HG03097 (cell line): Measurements from ENCODE around the gene AGPS.
"Not testable (repeated sequence)": the region's sequence is repeated elsewhere in the genome, so short reads cannot be mapped to it uniquely, and the experiment has no call there.

ENCODE experiments used
- ATAC-seq: cut with Tn5 transposase; IDR thresholded peaks from one replicate; pipeline ENCODE4 v1.9.1; 2021; ENCODE audit not compliant: unreplicated experiment, low FRiP score

The AGPS gene

GRCh38 chr2:177465400-177466138 is 73.0 kb downstream of the AGPS start:
- no peak for ATAC-seq

- ATAC-seq, result no peak
Observed at GRCh38 chr2:177466337-177467195, 74.0 kb downstream of the AGPS start.

- no peak for ATAC-seq
Observed at GRCh38 chr2:177467646-177468045, 75.1 kb downstream of the AGPS start.

- ATAC-seq, result no peak
Observed at GRCh38 chr2:177471990-177472389, 79.4 kb downstream of the AGPS start.

GRCh38 chr2:177474301-177474700 is 81.7 kb downstream of the AGPS start:
- ATAC-seq, result no peak

- ATAC-seq, result no peak
Observed at GRCh38 chr2:177474998-177475397, 82.4 kb downstream of the AGPS start.

- ATAC-seq, result no peak
Observed at GRCh38 chr2:177476897-177477296, 84.3 kb downstream of the AGPS start.

- ATAC-seq, result no peak
Observed at GRCh38 chr2:177478029-177478428, 85.5 kb downstream of the AGPS start.

- ATAC-seq, result no peak
Observed at GRCh38 chr2:177478907-177479306, 86.3 kb downstream of the AGPS start.

GRCh38 chr2:177482195-177482594 is 89.6 kb downstream of the AGPS start:
- ATAC-seq, result no peak

- no peak for ATAC-seq
Observed at GRCh38 chr2:177483531-177483930, 91.0 kb downstream of the AGPS start.

GRCh38 chr2:177484180-177484795 is 91.7 kb downstream of the AGPS start:
- no peak for ATAC-seq

GRCh38 chr2:177485657-177486056 is 93.1 kb downstream of the AGPS start:
- not testable (repeated sequence) for ATAC-seq

- ATAC-seq, result no peak
Observed at GRCh38 chr2:177489719-177490301, 97.2 kb downstream of the AGPS start.

GRCh38 chr2:177495945-177496344 is 103.4 kb downstream of the AGPS start:
- no peak for ATAC-seq

GRCh38 chr2:177496921-177497320 is 104.3 kb downstream of the AGPS start:
- no peak for ATAC-seq

- ATAC-seq, result no peak
Observed at GRCh38 chr2:177501186-177501585, 108.6 kb downstream of the AGPS start.

GRCh38 chr2:177506505-177506904 is 113.9 kb downstream of the AGPS start:
- no peak for ATAC-seq

GRCh38 chr2:177506998-177507397 is 114.4 kb downstream of the AGPS start:
- no peak for ATAC-seq

GRCh38 chr2:177516824-177517544 is 124.4 kb downstream of the AGPS start:
- ATAC-seq, result no peak
